Dendritic cell treated with granulocyte-macrophage colony-stimulating factor and Interleukin-4, amounts not matched to agents 40 ng/mL and 50 ng/mL, for 4 days (primary cell): ENCODE measurements around the gene DMD.

ENCODE experiments used
- H3K27ac Mint-ChIP-seq: one replicate; pipeline ENCODE4 v1.8.0; 2022; ENCODE audit warnings: mild to moderate bottlenecking, mixed read lengths
- H3K27me3 Mint-ChIP-seq: one replicate; pipeline ENCODE4 v1.8.0; 2022; ENCODE audit warnings: mild to moderate bottlenecking, mixed read lengths
- H3K36me3 Mint-ChIP-seq: one replicate; pipeline ENCODE4 v1.8.0; 2022; ENCODE audit warnings: low read depth, mixed read lengths
- H3K4me1 Mint-ChIP-seq: one replicate; pipeline ENCODE4 v1.8.0; 2022; ENCODE audit warnings: low read depth, mixed read lengths
- H3K4me3 Mint-ChIP-seq: one replicate; pipeline ENCODE4 v1.8.0; 2022; ENCODE audit warnings: mild to moderate bottlenecking, moderate library complexity, mixed read lengths
- H3K9me3 Mint-ChIP-seq: one replicate; pipeline ENCODE4 v1.8.0; 2022; ENCODE audit warnings: mixed read lengths
- intact Hi-C: fragments of 100-400 bp; cut with micrococcal nuclease; formaldehyde crosslinking; loops from one replicate; pipeline ENCODE4 v1.15.0; 2022

The DMD gene

GRCh38 chrX:33045882-33046281 lies 165.5 kb downstream of the DMD start:
- Mint-ChIP-seq H3K27me3 (no peaks in the 10 kb centered on the region), H3K9me3 (no peaks in the 10 kb centered on the region), H3K4me3 (no peak overlapping the region), H3K4me1 (no peaks in the 10 kb centered on the region), H3K36me3 (no peaks in the 10 kb centered on the region), H3K27ac (no peak overlapping the region)
- intact Hi-C loops = no loop called here

- H3K36me3 Mint-ChIP-seq = no peaks in the 10 kb centered on the region
These were observed 166.1 kb downstream of the DMD start for GRCh38 chrX:33045245-33045644.

DNA sequence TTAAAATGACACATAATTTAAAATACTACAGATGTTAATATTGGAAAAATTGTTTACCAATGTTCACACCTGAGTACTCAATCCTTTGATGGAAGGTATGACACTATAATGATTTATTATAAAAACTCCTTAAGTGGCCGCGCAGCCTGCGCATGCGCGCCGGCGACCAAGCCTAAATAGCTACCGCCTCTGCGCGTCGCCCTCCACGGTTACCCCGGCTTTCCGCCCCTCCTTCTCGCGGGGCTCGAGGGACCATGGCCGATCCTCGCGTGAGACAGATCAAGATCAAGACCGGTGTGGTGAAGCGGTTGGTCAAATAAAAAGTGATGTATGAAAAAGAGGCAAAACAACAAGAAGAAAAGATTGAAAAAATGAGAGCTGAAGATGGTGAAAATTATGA lies 170.2 kb downstream of the DMD start:
- no peaks in the 10 kb centered on the region for H3K27me3 Mint-ChIP-seq
- H3K9me3 Mint-ChIP-seq = no peaks in the 10 kb centered on the region
- intact Hi-C loops = no loop called here
- no peak overlapping the region for H3K4me3 Mint-ChIP-seq
- H3K4me1 Mint-ChIP-seq = no peaks in the 10 kb centered on the region
- H3K27ac Mint-ChIP-seq = no peak overlapping the region
- H3K36me3 Mint-ChIP-seq = no peaks in the 10 kb centered on the region

More at GRCh38 chrX:33045245-33045644, 166.1 kb downstream of the DMD start:
- no peaks in the 10 kb centered on the region for H3K4me1 Mint-ChIP-seq
- H3K27me3 Mint-ChIP-seq = no peaks in the 10 kb centered on the region
- no peak overlapping the region for H3K4me3 Mint-ChIP-seq
- H3K27ac Mint-ChIP-seq = no peak overlapping the region
- intact Hi-C loops = no loop called here
- H3K9me3 Mint-ChIP-seq = no peaks in the 10 kb centered on the region

GRCh38 chrX:33032700-33033099 lies 178.6 kb downstream of the DMD start:
- intact Hi-C loops = no loop called here
- Mint-ChIP-seq H3K9me3 (no peaks in the 10 kb centered on the region), H3K27me3 (no peaks in the 10 kb centered on the region), H3K27ac (no peak overlapping the region), H3K36me3 (no peaks in the 10 kb centered on the region), H3K4me1 (no peaks in the 10 kb centered on the region), H3K4me3 (no peak overlapping the region)

DNA sequence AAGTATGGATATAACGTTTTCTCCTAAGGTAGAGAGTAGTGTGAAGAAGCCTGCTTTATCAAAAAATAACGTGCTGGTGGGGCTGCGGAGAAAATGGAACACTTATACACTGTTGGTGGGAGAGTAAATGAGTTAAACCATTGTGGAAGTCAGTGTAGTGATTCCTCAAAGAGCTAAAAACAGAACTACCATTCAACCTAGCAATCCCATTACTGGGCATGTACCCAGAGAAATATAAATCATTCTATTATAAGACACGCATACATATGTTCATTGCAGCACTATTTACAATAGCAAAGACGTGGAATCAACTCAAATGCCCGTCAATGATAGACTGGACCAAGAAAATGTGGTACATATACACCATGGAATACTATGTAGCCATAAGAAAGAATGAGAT lies 196.4 kb downstream of the DMD start:
- intact Hi-C loops = no loop called here
- no peak overlapping the region for H3K4me3 Mint-ChIP-seq
- H3K36me3 Mint-ChIP-seq = no peaks in the 10 kb centered on the region
- no peak overlapping the region for H3K27ac Mint-ChIP-seq
- no peaks in the 10 kb centered on the region for H3K4me1 Mint-ChIP-seq
- H3K27me3 Mint-ChIP-seq = no peaks in the 10 kb centered on the region
- H3K9me3 Mint-ChIP-seq = peaks cover 8% of the 10 kb centered on the region

- Mint-ChIP-seq H3K4me1 (no peaks in the 10 kb centered on the region), H3K27ac (no peak overlapping the region), H3K4me3 (no peak overlapping the region)
These were observed 197.3 kb downstream of the DMD start for GRCh38 chrX:33014086-33014485.

DNA sequence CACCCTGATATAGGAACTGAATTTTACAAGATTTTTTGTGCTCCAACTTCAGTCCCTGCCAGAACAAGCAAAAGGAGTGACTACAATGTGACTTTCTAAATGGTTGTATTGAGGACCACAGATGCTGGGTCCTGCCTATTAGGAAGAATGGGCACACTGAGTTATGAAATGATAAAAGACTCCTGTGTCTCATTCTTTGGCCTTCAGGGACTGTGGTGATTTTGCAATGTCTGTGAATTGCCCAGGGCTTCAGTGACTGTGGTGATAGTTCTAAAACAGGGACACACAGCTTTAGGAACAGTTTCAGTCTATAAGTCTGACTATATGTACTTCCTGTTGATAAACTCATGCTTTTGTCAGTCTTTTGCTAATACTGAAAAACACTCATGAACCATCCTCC lies 210.2 kb downstream of the DMD start:
- H3K36me3 Mint-ChIP-seq = no peaks in the 10 kb centered on the region
- H3K27ac Mint-ChIP-seq = no peak overlapping the region

More at GRCh38 chrX:33014086-33014485, 197.3 kb downstream of the DMD start:
- H3K9me3 Mint-ChIP-seq = peaks cover 8% of the 10 kb centered on the region
- H3K27me3 Mint-ChIP-seq = no peaks in the 10 kb centered on the region
- no peaks in the 10 kb centered on the region for H3K36me3 Mint-ChIP-seq
- intact Hi-C loops = no loop called here

DNA sequence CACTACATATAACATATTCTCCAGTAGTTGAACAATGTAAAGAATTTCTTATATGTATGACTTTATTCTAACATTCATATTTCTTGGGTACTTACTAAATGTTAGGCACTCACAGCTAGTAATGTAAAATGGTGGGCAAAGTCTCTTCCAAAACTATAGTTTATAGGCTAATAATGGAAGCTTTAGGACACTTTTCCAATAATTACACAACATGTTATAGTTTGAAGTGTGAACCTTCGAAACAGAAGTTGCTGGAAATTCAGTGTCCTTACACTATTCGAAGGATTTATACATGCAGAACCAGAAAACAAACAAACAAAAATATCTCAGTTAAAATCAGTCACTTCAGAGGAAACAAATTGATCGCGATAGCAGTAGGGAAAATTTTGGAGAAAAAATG lies 212.6 kb downstream of the DMD start:
- no peaks in the 10 kb centered on the region for H3K9me3 Mint-ChIP-seq
- H3K27ac Mint-ChIP-seq = no peak overlapping the region
- no peak overlapping the region for H3K4me3 Mint-ChIP-seq
- H3K27me3 Mint-ChIP-seq = no peaks in the 10 kb centered on the region
- H3K4me1 Mint-ChIP-seq = no peaks in the 10 kb centered on the region
- H3K36me3 Mint-ChIP-seq = no peaks in the 10 kb centered on the region
- intact Hi-C loops = no loop called here

More for the DNA sequence above, 210.2 kb downstream of the DMD start:
- H3K4me3 Mint-ChIP-seq = no peak overlapping the region
- intact Hi-C loops = no loop called here
- no peaks in the 10 kb centered on the region for H3K9me3 Mint-ChIP-seq
- H3K4me1 Mint-ChIP-seq = no peaks in the 10 kb centered on the region
- H3K27me3 Mint-ChIP-seq = no peaks in the 10 kb centered on the region

DNA sequence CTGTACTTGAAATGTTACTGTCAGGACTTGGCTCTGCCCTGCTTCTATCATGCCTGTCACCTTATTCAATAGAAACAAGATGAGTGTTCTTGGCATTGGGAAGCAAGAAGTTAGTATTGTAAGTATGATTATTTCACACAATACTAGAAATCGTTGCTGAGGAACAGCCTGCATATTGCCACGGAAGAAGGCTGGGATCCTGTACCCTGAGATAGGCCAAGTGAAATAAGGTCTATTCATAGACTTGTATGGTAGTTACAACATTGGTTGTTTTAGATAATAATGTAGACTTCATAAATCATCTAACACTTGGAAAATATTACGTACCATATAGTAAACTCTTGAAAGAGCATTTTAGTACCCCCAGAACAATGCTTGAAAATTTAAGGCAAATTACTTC lies 215.9 kb downstream of the DMD start:
- no peaks in the 10 kb centered on the region for H3K36me3 Mint-ChIP-seq
- no peaks in the 10 kb centered on the region for H3K9me3 Mint-ChIP-seq
- H3K27ac Mint-ChIP-seq = no peak overlapping the region
- H3K27me3 Mint-ChIP-seq = no peaks in the 10 kb centered on the region
- no peaks in the 10 kb centered on the region for H3K4me1 Mint-ChIP-seq
- intact Hi-C loops = no loop called here
- H3K4me3 Mint-ChIP-seq = no peak overlapping the region

GRCh38 chrX:32987142-32987541 lies 224.2 kb downstream of the DMD start:
- H3K36me3 Mint-ChIP-seq = no peaks in the 10 kb centered on the region
- no peaks in the 10 kb centered on the region for H3K9me3 Mint-ChIP-seq
- H3K27ac Mint-ChIP-seq = no peak overlapping the region
- H3K4me3 Mint-ChIP-seq = no peak overlapping the region
- H3K27me3 Mint-ChIP-seq = no peaks in the 10 kb centered on the region
- intact Hi-C loops = no loop called here
- no peaks in the 10 kb centered on the region for H3K4me1 Mint-ChIP-seq

GRCh38 chrX:32985544-32985943 lies 225.8 kb downstream of the DMD start:
- Mint-ChIP-seq H3K27ac (no peak overlapping the region), H3K27me3 (no peaks in the 10 kb centered on the region), H3K9me3 (no peaks in the 10 kb centered on the region), H3K4me3 (no peak overlapping the region), H3K36me3 (no peaks in the 10 kb centered on the region), H3K4me1 (no peaks in the 10 kb centered on the region)
- intact Hi-C loops = no loop called here

DNA sequence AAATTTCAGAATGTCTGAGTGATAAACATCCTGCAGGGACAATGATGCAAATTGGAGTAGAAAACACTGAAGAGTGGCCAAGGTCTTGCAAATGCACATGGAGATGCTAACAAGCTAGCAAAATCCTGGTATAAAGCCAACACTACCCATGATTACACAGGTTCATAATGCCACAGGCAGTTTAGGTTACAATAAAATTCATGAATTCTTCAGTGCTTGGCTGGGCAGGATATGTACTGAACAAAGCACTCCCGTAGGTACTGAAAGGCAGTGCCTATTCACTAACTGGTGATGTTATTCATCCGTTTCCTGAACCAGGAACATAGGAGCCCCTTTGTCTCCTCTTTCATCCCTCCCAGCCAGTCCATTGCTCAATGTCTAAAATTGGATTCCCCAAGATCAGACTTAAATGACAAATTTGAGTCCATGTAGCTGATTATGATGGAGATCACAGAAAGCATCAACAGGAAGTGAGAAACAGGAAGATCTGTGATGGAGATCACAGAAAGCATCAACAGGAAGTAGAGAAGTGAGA lies 244.5 kb downstream of the DMD start:
- no peak overlapping the region for H3K4me3 Mint-ChIP-seq
- intact Hi-C loops = no loop called here
- H3K4me1 Mint-ChIP-seq = no peaks in the 10 kb centered on the region
- no peaks in the 10 kb centered on the region for H3K36me3 Mint-ChIP-seq
- H3K27me3 Mint-ChIP-seq = no peaks in the 10 kb centered on the region
- no peak overlapping the region for H3K27ac Mint-ChIP-seq
- H3K9me3 Mint-ChIP-seq = peaks cover 9% of the 10 kb centered on the region

DNA sequence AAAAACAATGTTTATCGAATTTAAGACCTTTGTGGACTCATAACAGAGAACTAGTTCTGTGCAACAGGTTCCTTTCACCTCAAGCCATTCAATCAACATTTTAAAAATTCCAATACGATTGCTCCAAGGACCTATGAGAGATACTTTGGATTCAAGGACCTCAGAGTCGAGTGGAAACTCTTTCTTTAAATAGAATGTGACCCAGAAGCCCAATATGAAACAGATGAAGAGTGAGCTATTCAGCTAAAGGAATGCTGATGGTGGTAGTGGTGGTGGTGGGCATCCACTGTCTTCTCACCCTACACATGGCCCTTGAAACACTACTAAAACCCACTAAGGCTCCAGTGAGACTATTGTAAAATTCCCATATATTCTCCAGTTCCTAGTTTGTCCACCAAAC lies 257.2 kb downstream of the DMD start:
- no peaks in the 10 kb centered on the region for H3K27me3 Mint-ChIP-seq
- intact Hi-C loops = no loop called here
- no peaks in the 10 kb centered on the region for H3K4me1 Mint-ChIP-seq
- H3K4me3 Mint-ChIP-seq = no peak overlapping the region
- H3K36me3 Mint-ChIP-seq = no peaks in the 10 kb centered on the region
- no peaks in the 10 kb centered on the region for H3K9me3 Mint-ChIP-seq
- no peak overlapping the region for H3K27ac Mint-ChIP-seq

DNA sequence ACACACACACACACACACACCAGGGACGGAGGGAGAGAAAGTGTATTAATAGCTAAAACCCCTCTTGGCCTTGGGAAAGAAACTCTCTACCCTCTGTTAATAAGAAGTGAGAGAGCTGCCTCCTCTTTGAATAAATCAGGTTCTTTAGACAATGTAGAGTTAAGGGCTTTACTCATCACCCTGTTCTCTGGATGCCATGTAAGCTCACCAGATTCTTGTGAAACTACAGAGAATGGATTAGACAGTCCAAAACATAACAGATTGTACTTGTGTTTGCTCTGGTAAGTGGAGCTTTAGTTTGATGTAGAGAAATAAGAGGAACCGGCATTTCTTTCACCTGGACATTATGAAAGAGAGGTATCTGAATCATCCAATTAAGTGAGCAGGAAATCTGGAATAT lies 263.2 kb downstream of the DMD start:
- H3K27me3 Mint-ChIP-seq = no peaks in the 10 kb centered on the region
- intact Hi-C loops = no loop called here
- no peak overlapping the region for H3K27ac Mint-ChIP-seq
- H3K9me3 Mint-ChIP-seq = no peaks in the 10 kb centered on the region
- H3K4me1 Mint-ChIP-seq = no peaks in the 10 kb centered on the region
- H3K36me3 Mint-ChIP-seq = no peaks in the 10 kb centered on the region
- no peak overlapping the region for H3K4me3 Mint-ChIP-seq

DNA sequence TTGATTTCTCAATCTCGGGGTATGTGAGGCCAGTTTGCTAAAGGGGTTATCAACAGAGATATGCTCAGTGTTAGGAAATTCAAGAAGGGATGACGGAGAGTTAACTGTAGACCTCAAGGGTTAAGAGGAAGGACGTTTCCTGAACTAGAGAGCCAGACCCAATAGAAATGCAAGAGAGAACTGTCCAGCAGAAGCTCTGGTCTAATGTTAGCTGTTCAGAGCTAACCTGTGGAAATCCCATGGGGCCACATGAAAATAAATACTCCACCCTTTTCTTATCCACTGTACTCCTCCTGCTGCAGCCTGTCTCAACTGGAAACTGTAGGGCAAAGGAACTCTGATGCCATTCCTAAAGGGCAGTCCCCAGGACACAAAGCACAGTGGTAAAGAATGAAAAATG lies 274.3 kb downstream of the DMD start:
- Mint-ChIP-seq H3K27me3 (no peaks in the 10 kb centered on the region), H3K4me3 (no peak overlapping the region), H3K36me3 (no peaks in the 10 kb centered on the region), H3K9me3 (no peaks in the 10 kb centered on the region), H3K27ac (no peak overlapping the region), H3K4me1 (no peaks in the 10 kb centered on the region)
- intact Hi-C loops = no loop called here
